Mammary epithelial cell (primary cell): ENCODE measurements around the gene PRKAR1A.

Experiments
- CTCF ChIP-seq, 2 donors: IDR thresholded peaks in 1 of 2; conservative IDR thresholded peaks in 1 of 2; 2 replicates each; pipeline ENCODE4 v1.5.1; 2011 to 2012; ENCODE audit warnings: inconsistent platforms in 2 of 2, low read length in 2 of 2, mild to moderate bottlenecking in 2 of 2, control low read depth in 1 of 2, low read depth in 1 of 2; ENCODE audit not compliant: insufficient read depth in 1 of 2; ENCODE audit errors: extremely low read depth in 1 of 2
- EZH2 ChIP-seq: IDR thresholded peaks from 2 replicates; pipeline ENCODE4 v1.6.1; 2012; ENCODE audit warnings: low read length, inconsistent platforms, borderline replicate concordance

- no peak for TF ChIP-seq EZH2
- TF ChIP-seq CTCF (conservative IDR thresholded peaks at IDR 0.05 in 1 of 2, IDR thresholded peaks at IDR 0.05 in 1 of 2; ENCODE audit: extremely low read depth in 1 of 2, insufficient read depth in 1 of 2, low read depth in 1 of 2, low read length in 2 of 2): no peak
Measured at GRCh38 chr17:68591583-68591982, 79.4 kb downstream of the PRKAR1A start.
